HEK293 (cell line): ENCODE data around the gene COA3.
A peak's percentile ranks its signal among the peaks of the same experiment; 100 is the strongest.

ENCODE experiments used
- CTCF ChIA-PET: fragments of 350-600 bp; formaldehyde crosslinking; extraction: SDS; loops from one replicate; lab custom pipeline; 2021; ENCODE audit warnings: antibody characterized with exemption; lab: Yijun Ruan, JAX
- POLR2A ChIA-PET: fragments of 300-600 bp; formaldehyde crosslinking; extraction: SDS; loops from one replicate; lab custom pipeline; 2020; ENCODE audit warnings: antibody characterized with exemption, inconsistent platforms; lab: Yijun Ruan, JAX
- H3K27ac ChIP-seq: fragments of 200-500 bp; sonication (Bioruptor generic); 2 replicates; pipeline ENCODE4 v1.5.1; 2014; ENCODE audit warnings: low read depth, low read length, control low read depth, inconsistent platforms; ENCODE audit errors: extremely low read depth
- H3K36me3 ChIP-seq, 2 experiments: fragments of 200-500 bp in 1 of 2; sonication (Bioruptor generic) in 1 of 2; 1 replicate in 1 of 2; 2 replicates in 1 of 2; pipeline ENCODE4 v1.5.1; 2014 to 2017; ENCODE audit warnings: inconsistent platforms in 2 of 2, low read length in 2 of 2; ENCODE audit not compliant: control insufficient read depth in 2 of 2, insufficient read depth in 1 of 2
- H3K4me1 ChIP-seq: fragments of 200-500 bp; sonication (Bioruptor generic); 2 replicates; pipeline ENCODE4 v1.5.1; 2014; ENCODE audit warnings: mild to moderate bottlenecking, low read length, inconsistent platforms; ENCODE audit not compliant: control insufficient read depth, insufficient read depth
- H3K4me3 ChIP-seq: 2 replicates; pipeline ENCODE4 v1.5.1; 2011; ENCODE audit warnings: low read depth, mild to moderate bottlenecking, control low read depth, low read length, moderate library complexity
- H3K9me3 ChIP-seq: fragments of 200-500 bp; sonication (Bioruptor generic); 2 replicates; pipeline ENCODE4 v1.5.1; 2014; ENCODE audit warnings: low read depth, low read length, inconsistent platforms; ENCODE audit not compliant: control insufficient read depth, insufficient read depth
- HOXC10 ChIP-seq: sonication (generic); formaldehyde crosslinking; IDR thresholded peaks from 2 replicates; pipeline ENCODE4 v1.8.1; 2023; ENCODE audit warnings: mild to moderate bottlenecking, missing genetic modification reagents
- KLF16 ChIP-seq: fragments of 450-650 bp; formaldehyde crosslinking; IDR thresholded peaks from 2 replicates; pipeline ENCODE4 v1.5.1; 2017; ENCODE audit warnings: missing biosample characterization, missing genetic modification characterization
- RBAK ChIP-seq: fragments of 450-650 bp; formaldehyde crosslinking; IDR thresholded peaks from 2 replicates; pipeline ENCODE4 v1.5.1; 2016; ENCODE audit warnings: missing biosample characterization, missing genetic modification characterization
- SCRT2 ChIP-seq: fragments of 450-650 bp; formaldehyde crosslinking; IDR thresholded peaks from 2 replicates; pipeline ENCODE4 v1.5.1; 2016; ENCODE audit warnings: missing biosample characterization, missing genetic modification characterization
- SETDB1 ChIP-seq: IDR thresholded peaks from one replicate; pipeline ENCODE4 v1.6.1; 2017; ENCODE audit warnings: mild to moderate bottlenecking, low read length, moderate library complexity, mixed read lengths; ENCODE audit not compliant: insufficient read length
- TRIM28 ChIP-seq: IDR thresholded peaks from 2 replicates; pipeline ENCODE4 v1.6.1; 2011; ENCODE audit warnings: low read length, control low read depth, borderline replicate concordance
- YY1 ChIP-seq: fragments of 450-650 bp; formaldehyde crosslinking; IDR thresholded peaks from 2 replicates; pipeline ENCODE4 v1.5.1; 2018; ENCODE audit warnings: missing biosample characterization, missing genetic modification characterization
- ZNF138 ChIP-seq: fragments of 450-650 bp; formaldehyde crosslinking; IDR thresholded peaks from 2 replicates; pipeline ENCODE4 v1.5.1; 2016; ENCODE audit warnings: missing biosample characterization, missing genetic modification characterization, borderline replicate concordance
- ZNF2 ChIP-seq: fragments of 450-650 bp; formaldehyde crosslinking; IDR thresholded peaks from 2 replicates; pipeline ENCODE4 v1.5.1; 2016; ENCODE audit warnings: missing biosample characterization, missing genetic modification characterization
- ZNF23 ChIP-seq: fragments of 450-650 bp; formaldehyde crosslinking; IDR thresholded peaks from 2 replicates; pipeline ENCODE4 v1.5.1; 2016; ENCODE audit warnings: missing biosample characterization, missing genetic modification characterization, borderline replicate concordance
- ZNF394 ChIP-seq: fragments of 450-650 bp; formaldehyde crosslinking; IDR thresholded peaks from 2 replicates; pipeline ENCODE4 v1.5.1; 2016; ENCODE audit warnings: missing biosample characterization, missing genetic modification characterization, mild to moderate bottlenecking, moderate library complexity, borderline replicate concordance
- ZNF423 ChIP-seq: fragments of 450-650 bp; formaldehyde crosslinking; IDR thresholded peaks from 2 replicates; pipeline ENCODE4 v1.5.1; 2016; ENCODE audit warnings: missing biosample characterization, missing genetic modification characterization
- ZNF549 ChIP-seq: fragments of 450-650 bp; IDR thresholded peaks from 2 replicates; pipeline ENCODE4 v1.5.1; 2018; ENCODE audit warnings: missing biosample characterization, missing genetic modification characterization, mild to moderate bottlenecking, inconsistent platforms, moderate library complexity
- ZNF664 ChIP-seq: fragments of 450-650 bp; formaldehyde crosslinking; IDR thresholded peaks from 2 replicates; pipeline ENCODE4 v1.5.1; 2016; ENCODE audit warnings: missing biosample characterization, missing genetic modification characterization
- ZXDB ChIP-seq: fragments of 450-650 bp; formaldehyde crosslinking; IDR thresholded peaks from 2 replicates; pipeline ENCODE4 v1.5.1; 2016; ENCODE audit warnings: missing biosample characterization, missing genetic modification characterization
- TF ChIP-seq, protein P1 (sequence below): fragments of 450-650 bp; formaldehyde crosslinking; IDR thresholded peaks from 2 replicates; pipeline ENCODE4 v1.5.1; 2016; ENCODE audit warnings: missing biosample characterization, missing genetic modification characterization
- TF ChIP-seq, protein P2 (sequence below): fragments of 450-650 bp; IDR thresholded peaks from 2 replicates; pipeline ENCODE4 v1.5.1; 2018; ENCODE audit warnings: missing biosample characterization, mild to moderate bottlenecking, missing genetic modification characterization
- TF ChIP-seq, protein P3 (sequence below): fragments of 450-650 bp; formaldehyde crosslinking; IDR thresholded peaks from 2 replicates; pipeline ENCODE4 v1.5.1; 2017; ENCODE audit warnings: missing biosample characterization, missing genetic modification characterization
- TF ChIP-seq, protein P4 (sequence below): fragments of 450-650 bp; formaldehyde crosslinking; IDR thresholded peaks from 2 replicates; pipeline ENCODE4 v1.5.1; 2016; ENCODE audit warnings: missing biosample characterization, missing genetic modification characterization
- TF ChIP-seq, protein P5 (sequence below): fragments of 450-650 bp; formaldehyde crosslinking; IDR thresholded peaks from 2 replicates; pipeline ENCODE4 v1.5.1; 2016; ENCODE audit warnings: missing biosample characterization, missing genetic modification characterization

Gene COA3

DNA sequence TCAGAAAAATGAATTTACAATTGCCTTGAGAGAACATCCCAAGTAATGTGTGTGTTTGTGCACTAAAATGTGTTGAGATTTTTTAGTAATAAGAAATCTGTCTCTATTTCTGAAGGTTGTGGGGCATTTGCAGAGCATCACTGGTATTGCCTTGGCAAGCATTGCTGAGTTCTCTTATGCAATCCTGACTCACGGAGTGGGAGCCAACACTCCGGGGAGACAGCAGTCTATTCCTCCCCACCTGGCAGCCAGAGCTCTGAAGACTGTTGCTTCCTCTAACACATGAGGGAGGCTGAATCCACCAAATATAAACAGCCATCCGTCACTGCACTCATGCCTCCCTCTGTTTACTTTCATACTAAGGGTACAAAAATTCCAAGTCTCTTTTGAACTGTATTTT lies 10.7 kb upstream of the COA3 start:
- Histone ChIP-seq H3K4me3 (no peak overlapping the region), H3K27ac (no peak overlapping the region), H3K9me3 (no peaks in the 10 kb centered on the region), H3K4me1 (no peaks in the 10 kb centered on the region), H3K36me3 (peaks cover 43 to 55% of the 10 kb centered on the region in 2 experiments)
- POLR2A ChIA-PET: interaction anchor here (1.1 kb wide), 1 partner anchor 15 kb away, joined by 4 read pairs; the partner anchor contains the start of gene BECN1
- TF ChIP-seq SCRT2 (tag by site-specific recombination) (0 out of 2 replicates have a peak, but pooled peaks have one; percentile 37), KLF16 (tag by site-specific recombination) (no peak)
- CTCF ChIA-PET: interaction anchor here (0.9 to 3.6 kb wide), 2 partner anchors 12 to 46 kb away, joined by 3 to 46 read pairs; partner anchors contain the start of gene BECN1

DNA sequence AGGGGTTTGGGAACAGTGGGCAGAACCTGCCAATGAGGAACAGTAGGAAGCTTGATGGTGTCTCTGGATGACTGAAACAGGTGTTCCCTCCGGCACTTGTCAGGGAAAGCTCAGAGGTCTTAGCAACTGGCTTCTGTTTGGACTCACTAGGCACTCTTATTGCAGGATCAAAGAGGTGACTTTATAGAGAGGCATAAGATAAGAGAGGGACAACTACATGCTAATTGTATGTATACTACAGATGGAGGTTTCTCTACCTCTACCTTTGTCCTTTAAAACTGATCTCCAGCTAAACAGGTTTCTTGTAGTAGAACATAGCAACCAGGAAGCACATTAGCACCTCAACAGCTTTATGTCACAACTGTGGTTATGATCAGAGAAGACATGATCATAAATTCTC lies 7.7 kb upstream of the COA3 start:
- Histone ChIP-seq H3K36me3 (peaks cover 18 to 32% of the 10 kb centered on the region in 2 experiments), H3K9me3 (no peaks in the 10 kb centered on the region), H3K4me3 (no peak overlapping the region), H3K4me1 (peaks cover 10% of the 10 kb centered on the region), H3K27ac (no peak overlapping the region)
- TF ChIP-seq ZNF664 (no peak), HOXC10 (CRISPR knock-in tag) (no peak), ZNF423 (no peak), ZNF2 (no peak), TRIM28 (no peak), RBAK (no peak), ZXDB (tag by site-specific recombination) (no peak), ZNF549 (tag by site-specific recombination) (no peak), ZNF23 (tag by site-specific recombination) (no peak), ZNF138 (no peak), SETDB1 (no peak), YY1 (tag by site-specific recombination) (no peak), ZNF394 (tag by site-specific recombination) (no peak)
- TF ChIP-seq, protein P1, sequence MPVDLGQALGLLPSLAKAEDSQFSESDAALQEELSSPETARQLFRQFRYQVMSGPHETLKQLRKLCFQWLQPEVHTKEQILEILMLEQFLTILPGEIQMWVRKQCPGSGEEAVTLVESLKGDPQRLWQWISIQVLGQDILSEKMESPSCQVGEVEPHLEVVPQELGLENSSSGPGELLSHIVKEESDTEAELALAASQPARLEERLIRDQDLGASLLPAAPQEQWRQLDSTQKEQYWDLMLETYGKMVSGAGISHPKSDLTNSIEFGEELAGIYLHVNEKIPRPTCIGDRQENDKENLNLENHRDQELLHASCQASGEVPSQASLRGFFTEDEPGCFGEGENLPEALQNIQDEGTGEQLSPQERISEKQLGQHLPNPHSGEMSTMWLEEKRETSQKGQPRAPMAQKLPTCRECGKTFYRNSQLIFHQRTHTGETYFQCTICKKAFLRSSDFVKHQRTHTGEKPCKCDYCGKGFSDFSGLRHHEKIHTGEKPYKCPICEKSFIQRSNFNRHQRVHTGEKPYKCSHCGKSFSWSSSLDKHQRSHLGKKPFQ (tag by site-specific recombination): no peak
- TF ChIP-seq, protein P2, sequence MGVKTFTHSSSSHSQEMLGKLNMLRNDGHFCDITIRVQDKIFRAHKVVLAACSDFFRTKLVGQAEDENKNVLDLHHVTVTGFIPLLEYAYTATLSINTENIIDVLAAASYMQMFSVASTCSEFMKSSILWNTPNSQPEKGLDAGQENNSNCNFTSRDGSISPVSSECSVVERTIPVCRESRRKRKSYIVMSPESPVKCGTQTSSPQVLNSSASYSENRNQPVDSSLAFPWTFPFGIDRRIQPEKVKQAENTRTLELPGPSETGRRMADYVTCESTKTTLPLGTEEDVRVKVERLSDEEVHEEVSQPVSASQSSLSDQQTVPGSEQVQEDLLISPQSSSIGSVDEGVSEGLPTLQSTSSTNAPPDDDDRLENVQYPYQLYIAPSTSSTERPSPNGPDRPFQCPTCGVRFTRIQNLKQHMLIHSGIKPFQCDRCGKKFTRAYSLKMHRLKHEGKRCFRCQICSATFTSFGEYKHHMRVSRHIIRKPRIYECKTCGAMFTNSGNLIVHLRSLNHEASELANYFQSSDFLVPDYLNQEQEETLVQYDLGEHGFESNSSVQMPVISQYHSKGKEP: no peak
- TF ChIP-seq, protein P3, sequence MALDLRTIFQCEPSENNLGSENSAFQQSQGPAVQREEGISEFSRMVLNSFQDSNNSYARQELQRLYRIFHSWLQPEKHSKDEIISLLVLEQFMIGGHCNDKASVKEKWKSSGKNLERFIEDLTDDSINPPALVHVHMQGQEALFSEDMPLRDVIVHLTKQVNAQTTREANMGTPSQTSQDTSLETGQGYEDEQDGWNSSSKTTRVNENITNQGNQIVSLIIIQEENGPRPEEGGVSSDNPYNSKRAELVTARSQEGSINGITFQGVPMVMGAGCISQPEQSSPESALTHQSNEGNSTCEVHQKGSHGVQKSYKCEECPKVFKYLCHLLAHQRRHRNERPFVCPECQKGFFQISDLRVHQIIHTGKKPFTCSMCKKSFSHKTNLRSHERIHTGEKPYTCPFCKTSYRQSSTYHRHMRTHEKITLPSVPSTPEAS (tag by site-specific recombination): no peak
- TF ChIP-seq, protein P4, sequence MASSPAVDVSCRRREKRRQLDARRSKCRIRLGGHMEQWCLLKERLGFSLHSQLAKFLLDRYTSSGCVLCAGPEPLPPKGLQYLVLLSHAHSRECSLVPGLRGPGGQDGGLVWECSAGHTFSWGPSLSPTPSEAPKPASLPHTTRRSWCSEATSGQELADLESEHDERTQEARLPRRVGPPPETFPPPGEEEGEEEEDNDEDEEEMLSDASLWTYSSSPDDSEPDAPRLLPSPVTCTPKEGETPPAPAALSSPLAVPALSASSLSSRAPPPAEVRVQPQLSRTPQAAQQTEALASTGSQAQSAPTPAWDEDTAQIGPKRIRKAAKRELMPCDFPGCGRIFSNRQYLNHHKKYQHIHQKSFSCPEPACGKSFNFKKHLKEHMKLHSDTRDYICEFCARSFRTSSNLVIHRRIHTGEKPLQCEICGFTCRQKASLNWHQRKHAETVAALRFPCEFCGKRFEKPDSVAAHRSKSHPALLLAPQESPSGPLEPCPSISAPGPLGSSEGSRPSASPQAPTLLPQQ: no peak
- TF ChIP-seq, protein P5, sequence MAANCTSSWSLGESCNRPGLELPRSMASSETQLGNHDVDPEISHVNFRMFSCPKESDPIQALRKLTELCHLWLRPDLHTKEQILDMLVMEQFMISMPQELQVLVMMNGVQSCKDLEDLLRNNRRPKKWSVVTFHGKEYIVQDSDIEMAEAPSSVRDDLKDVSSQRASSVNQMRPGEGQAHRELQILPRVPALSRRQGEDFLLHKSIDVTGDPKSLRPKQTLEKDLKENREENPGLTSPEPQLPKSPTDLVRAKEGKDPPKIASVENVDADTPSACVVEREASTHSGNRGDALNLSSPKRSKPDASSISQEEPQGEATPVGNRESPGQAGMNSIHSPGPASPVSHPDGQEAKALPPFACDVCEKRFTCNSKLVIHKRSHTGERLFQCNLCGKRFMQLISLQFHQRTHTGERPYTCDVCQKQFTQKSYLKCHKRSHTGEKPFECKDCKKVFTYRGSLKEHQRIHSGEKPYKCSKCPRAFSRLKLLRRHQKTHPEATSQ: no peak
- CTCF ChIA-PET: interaction anchor here (1.5 to 2.9 kb wide), 3 partner anchors 14 to 18 kb away, joined by 4 to 13 read pairs (median 4); partner anchors contain the start of gene BECN1
- POLR2A ChIA-PET: interaction anchor here (0.5 to 2.0 kb wide), 4 partner anchors 9 to 332 kb away, joined by 3 to 6 read pairs (median 4); partner anchors contain the start of gene BECN1
